ENCODE measurements around the gene SLC4A1.

Gene SLC4A1

GRCh38 chr17:44222112-44222869 is 45.6 kb downstream of the SLC4A1 start:
- in situ Hi-C loops (cut with MboI; ENCODE audit: low sequenced_read_pairs), result loop anchor here (10.0 to 25.0 kb wide), 2 partner anchors 103 to 290 kb away; partner anchors contain the start of genes GPATCH8 and SLC25A39

- in situ Hi-C loops (cut with MboI; ENCODE audit: low sequenced_read_pairs), result loop anchor here (10.0 to 25.0 kb wide), 2 partner anchors 103 to 291 kb away; partner anchors contain the start of genes GPATCH8 and SLC25A39
Measured at GRCh38 chr17:44221862-44222111, 46.1 kb downstream of the SLC4A1 start.

GRCh38 chr17:44221084-44221861 is 46.7 kb downstream of the SLC4A1 start:
- in situ Hi-C loops (cut with MboI; ENCODE audit: low sequenced_read_pairs), result loop anchor here (10.0 to 25.0 kb wide), 2 partner anchors 104 to 291 kb away; partner anchors contain the start of genes GPATCH8 and SLC25A39

GRCh38 chr17:44220213-44221083 is 47.5 kb downstream of the SLC4A1 start:
- in situ Hi-C loops (cut with MboI; ENCODE audit: low sequenced_read_pairs), result loop anchor here (10.0 to 25.0 kb wide), 2 partner anchors 104 to 292 kb away; partner anchors contain the start of genes GPATCH8 and SLC25A39

GRCh38 chr17:44219616-44220212 is 48.2 kb downstream of the SLC4A1 start, which contains the start of gene UBTF:
UBTF (minus strand) TSS chr17:44219675; CDS start chr17:44218229, 1,446 bp downstream.
- in situ Hi-C loops (cut with MboI; ENCODE audit: low sequenced_read_pairs), result loop anchor here (10.0 to 25.0 kb wide), 2 partner anchors 105 to 293 kb away; partner anchors contain the start of genes GPATCH8 and SLC25A39

- in situ Hi-C loops (cut with MboI; ENCODE audit: low sequenced_read_pairs), result loop anchor here (25.0 kb wide), 1 partner anchor 293 kb away; the partner anchor contains the start of gene GPATCH8
Measured at GRCh38 chr17:44219108-44219615, 48.8 kb downstream of the SLC4A1 start.

- in situ Hi-C loops (cut with MboI; ENCODE audit: low sequenced_read_pairs), result loop anchor here (25.0 kb wide), 1 partner anchor 294 kb away; the partner anchor contains the start of gene GPATCH8
Measured at GRCh38 chr17:44218344-44219107, 49.4 kb downstream of the SLC4A1 start.

GRCh38 chr17:44217738-44218343 is 50.1 kb downstream of the SLC4A1 start:
- in situ Hi-C loops (cut with MboI; ENCODE audit: low sequenced_read_pairs), result loop anchor here (25.0 kb wide), 1 partner anchor 294 kb away; the partner anchor contains the start of gene GPATCH8

- in situ Hi-C loops (cut with MboI; ENCODE audit: low sequenced_read_pairs), result loop anchor here (25.0 kb wide), 1 partner anchor 296 kb away; the partner anchor contains the start of gene GPATCH8
Measured at GRCh38 chr17:44216694-44217093, 51.2 kb downstream of the SLC4A1 start.

- in situ Hi-C loops (cut with MboI; ENCODE audit: low sequenced_read_pairs), result loop anchor here (25.0 kb wide), 1 partner anchor 296 kb away; the partner anchor contains the start of gene GPATCH8
Measured at GRCh38 chr17:44216173-44216572, 51.8 kb downstream of the SLC4A1 start.

GRCh38 chr17:44214896-44215295 is 53.0 kb downstream of the SLC4A1 start:
- in situ Hi-C loops (cut with MboI; ENCODE audit: low sequenced_read_pairs), result loop anchor here (25.0 kb wide), 1 partner anchor 297 kb away; the partner anchor contains the start of gene GPATCH8

GRCh38 chr17:44214230-44214494 is 53.8 kb downstream of the SLC4A1 start:
- in situ Hi-C loops (cut with MboI; ENCODE audit: low sequenced_read_pairs), result loop anchor here (25.0 kb wide), 1 partner anchor 298 kb away; the partner anchor contains the start of gene GPATCH8

GRCh38 chr17:44213403-44214229 is 54.3 kb downstream of the SLC4A1 start:
- in situ Hi-C loops (cut with MboI; ENCODE audit: low sequenced_read_pairs), result loop anchor here (25.0 kb wide), 1 partner anchor 299 kb away; the partner anchor contains the start of gene GPATCH8

- in situ Hi-C loops (cut with MboI; ENCODE audit: low sequenced_read_pairs), result loop anchor here (25.0 kb wide), 1 partner anchor 300 kb away; the partner anchor contains the start of gene GPATCH8
Measured at GRCh38 chr17:44212507-44213402, 55.2 kb downstream of the SLC4A1 start.

GRCh38 chr17:44211281-44212265 is 56.4 kb downstream of the SLC4A1 start:
- in situ Hi-C loops (cut with MboI; ENCODE audit: low sequenced_read_pairs), result loop anchor here (25.0 kb wide), 1 partner anchor 301 kb away; the partner anchor contains the start of gene GPATCH8
